B cell (primary cell): ENCODE results near the gene BACH2. TPM values are rescaled to one million over a fixed set of nuclear protein-coding genes. Genes with fewer than 3 reads are reported as not detected.

Source experiments
- ATAC-seq: fragments of 200-7000 bp; cut with Tn5 transposase; one replicate; pipeline ENCODE4 v1.10.0; 2021; ENCODE audit warnings: low read depth, mild to moderate bottlenecking, moderate number of reproducible peaks, moderate library complexity
- CTCF ChIA-PET: fragments of 350-600 bp; sonication (Branson Sonifier 250); formaldehyde crosslinking; loops from one replicate; lab custom pipeline; 2021; ENCODE audit warnings: antibody characterized with exemption, inconsistent platforms; lab: Charles Lee
- POLR2A ChIA-PET: fragments of 350-600 bp; sonication (Branson Sonifier 250); formaldehyde crosslinking; loops from one replicate; lab custom pipeline; 2021; ENCODE audit warnings: antibody characterized with exemption; lab: Charles Lee
- DNase-seq: peaks from one replicate; pipeline ENCODE4 v3.0.0; 2013
- H2AFZ ChIP-seq: 2 replicates; pipeline ENCODE4 v1.6.1; 2012; ENCODE audit warnings: mild to moderate bottlenecking, low read depth, low read length; ENCODE audit not compliant: insufficient read depth, poor library complexity, severe bottlenecking
- H3K27ac ChIP-seq, 2 donors: 1 replicate in 1 of 2; 2 replicates in 1 of 2; pipeline ENCODE4 v1.5.1; 2012 to 2013; ENCODE audit warnings: low read length in 2 of 2, mild to moderate bottlenecking in 2 of 2, moderate library complexity in 1 of 2
- H3K27me3 ChIP-seq, 4 experiments: fragments of 200-600 bp in 1 of 4; sonication (generic) in 1 of 4; replicated peaks in 1 of 4; 1 replicate in 2 of 4; 2 replicates in 2 of 4; pipeline versions ENCODE4 v1.6.1 to v1.7.0; 2013 to 2016; ENCODE audit warnings: low read length in 3 of 4, mild to moderate bottlenecking in 2 of 4, mixed read lengths in 1 of 4, moderate library complexity in 1 of 4; ENCODE audit not compliant: insufficient read depth in 4 of 4, control insufficient read depth in 3 of 4; ENCODE audit errors: control extremely low read depth in 1 of 4
- H3K36me3 ChIP-seq, 2 experiments: replicated peaks in 1 of 2; 1 replicate in 1 of 2; 2 replicates in 1 of 2; pipeline versions ENCODE4 v1.6.1 to v1.7.1; 2013; ENCODE audit warnings: low read length in 1 of 2; ENCODE audit not compliant: insufficient read depth in 2 of 2, control insufficient read depth in 1 of 2; ENCODE audit errors: control extremely low read depth in 1 of 2, extremely low read depth in 1 of 2
- H3K4me1 ChIP-seq, 2 donors: fragments of 200-600 bp in 1 of 2; sonication (generic) in 1 of 2; 1 replicate in 1 of 2; 2 replicates in 1 of 2; pipeline versions ENCODE4 v1.5.1 to v1.6.1; 2013 to 2017; ENCODE audit warnings: low read length in 2 of 2; ENCODE audit not compliant: control insufficient read depth in 2 of 2, insufficient read depth in 2 of 2
- H3K4me2 ChIP-seq: replicated peaks from 2 replicates; pipeline ENCODE3; 2012; ENCODE audit warnings: mild to moderate bottlenecking, low read depth, low read length; ENCODE audit not compliant: poor library complexity, severe bottlenecking
- H3K4me3 ChIP-seq, 5 experiments: fragments of 200-600 bp in 1 of 5; sonication (generic) in 1 of 5; 1 replicate in 3 of 5; 2 replicates in 2 of 5; pipeline versions ENCODE4 v1.5.1 to v1.7.0; 2011 to 2016; ENCODE audit warnings: low read length in 4 of 5, mild to moderate bottlenecking in 4 of 5, low read depth in 2 of 5, control low read depth in 1 of 5, moderate library complexity in 1 of 5; ENCODE audit not compliant: insufficient read depth in 1 of 5; ENCODE audit errors: control extremely low read depth in 1 of 5, extremely low read depth in 1 of 5
- H3K79me2 ChIP-seq: fragments of 200-600 bp; sonication (generic); one replicate; pipeline ENCODE4 v1.6.0; 2016; ENCODE audit warnings: low read length; ENCODE audit not compliant: control insufficient read depth, insufficient read depth
- H3K9ac ChIP-seq: fragments of 200-600 bp; sonication (generic); 2 replicates; pipeline ENCODE4 v1.6.1; 2017; ENCODE audit warnings: mild to moderate bottlenecking, low read length, moderate library complexity
- H3K9me3 ChIP-seq, 3 donors: one replicate each; pipeline versions ENCODE4 v1.6.1 to v1.7.1; 2013; ENCODE audit warnings: low read length in 2 of 3; ENCODE audit not compliant: control insufficient read depth in 2 of 3, insufficient read depth in 1 of 3; ENCODE audit errors: control extremely low read depth in 1 of 3
- H4K20me1 ChIP-seq: 2 replicates; pipeline ENCODE4 v1.6.0; 2012; ENCODE audit warnings: mild to moderate bottlenecking, low read length; ENCODE audit not compliant: insufficient read depth, control insufficient read depth, poor library complexity, severe bottlenecking
- H3K27ac Mint-ChIP-seq: one replicate; pipeline ENCODE4 v1.8.0; 2021; ENCODE audit warnings: mixed read lengths
- H3K27me3 Mint-ChIP-seq: one replicate; pipeline ENCODE4 v1.8.0; 2021; ENCODE audit warnings: mixed read lengths
- H3K4me1 Mint-ChIP-seq: one replicate; pipeline ENCODE4 v1.8.0; 2021; ENCODE audit warnings: mixed read lengths
- H3K4me3 Mint-ChIP-seq: one replicate; pipeline ENCODE4 v1.8.0; 2021; ENCODE audit warnings: mixed read lengths
- H3K9me3 Mint-ChIP-seq: one replicate; pipeline ENCODE4 v1.8.0; 2022; ENCODE audit warnings: mixed read lengths; ENCODE audit not compliant: insufficient read depth
- CTCF ChIP-seq: fragments of 200-600 bp; IDR thresholded peaks from one replicate; pipeline ENCODE4 v1.8.0; 2022; ENCODE audit warnings: antibody characterized with exemption, mild to moderate bottlenecking
- EZH2 ChIP-seq: IDR thresholded peaks from 2 replicates; pipeline ENCODE4 v1.6.1; 2012; ENCODE audit warnings: borderline replicate concordance, low read depth, mild to moderate bottlenecking, moderate library complexity, low read length; ENCODE audit not compliant: insufficient read depth, poor library complexity, severe bottlenecking
- WGBS: methylation state at CpG from one replicate; pipeline ENCODE4 v1.1.5; 2013; ENCODE audit warnings: missing lambda C conversion rate; ENCODE audit not compliant: insufficient coverage; 5-methylcytosine and 5-hydroxymethylcytosine counted together
- intact Hi-C: fragments of 100-400 bp; cut with micrococcal nuclease; formaldehyde crosslinking; loops from one replicate; pipeline ENCODE4 v1.10.0; 2022
- polyA plus RNA-seq: library from polyadenylated mRNA; depleted of rRNA; stranded (reverse); fragments of >200 nt; gene quantifications from 2 replicates; pipeline ENCODE4 v1.2.3, GENCODE V29; 2012
- total RNA-seq, 2 donors: library from RNA; stranded (reverse); fragments of 120-200 nt in 1 of 2; gene quantifications; 1 replicate in 1 of 2; 2 replicates in 1 of 2; pipeline versions ENCODE4 v1.2.3 to v1.2.4, GENCODE V29; 2013 to 2022

BACH2 gene
- total and polyA plus RNA-seq, 2 donors (not counting 1 experiment from before 2014, with no cell fraction given): 41.1 to 235 TPM

DNA sequence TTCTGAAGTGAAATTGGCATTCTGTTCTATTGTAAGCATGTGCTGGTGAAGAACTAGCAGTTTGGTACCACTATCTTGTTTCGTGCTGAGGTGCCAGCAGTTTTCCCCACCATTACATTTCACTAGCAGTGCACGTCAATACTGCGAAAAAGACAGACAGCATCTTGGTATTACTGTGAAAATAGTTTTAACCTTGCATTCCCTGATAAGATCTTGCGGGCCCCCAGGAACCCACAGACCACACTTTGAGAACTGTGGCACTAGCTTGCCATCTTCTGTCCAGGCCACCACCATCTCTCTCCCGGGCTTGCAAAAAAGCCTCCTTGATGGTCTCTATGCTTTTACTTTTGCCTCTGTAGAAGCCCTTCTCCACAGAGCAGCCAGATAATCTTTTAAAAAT is 185.7 kb downstream of the BACH2 start:
- Histone ChIP-seq H3K4me3 (no peak overlapping the region), H3K4me2 (no peak overlapping the region), H3K9ac (no peak overlapping the region), H3K4me1 (peaks cover 34 to 49% of the 10 kb centered on the region in 2 donors), H3K9me3 (peaks cover 0 to 13% (median 0%) of the 10 kb centered on the region in 3 donors), H3K36me3 (peaks cover 2 to 18% of the 10 kb centered on the region in 2 experiments), H3K27ac (peak overlapping the region in 1 of 2 donors; percentile 31), H3K27me3 (no peaks in the 10 kb centered on the region), H3K79me2 (peaks cover 92% of the 10 kb centered on the region), H4K20me1 (peaks cover 70% of the 10 kb centered on the region), H2AFZ (no peak overlapping the region)
- H3K4me1 Mint-ChIP-seq: peaks cover 81% of the 10 kb centered on the region
- H3K27ac Mint-ChIP-seq: peak overlapping the region; percentile 50
- H3K9me3 Mint-ChIP-seq: peaks cover 11% of the 10 kb centered on the region
- 88% methylated on average over 3 of the region's 5 CpGs for WGBS
- H3K4me3 Mint-ChIP-seq: no peak overlapping the region
- POLR2A ChIA-PET: interaction anchor here (1.0 kb wide), 1 partner anchor 9 kb away, joined by 3 read pairs; no protein-coding TSS in a partner anchor
- intact Hi-C loops: no loop called here
- TF ChIP-seq CTCF (no peak), EZH2 (no peak)
- ATAC-seq: no peak
- no peak for DNase-seq
- CTCF ChIA-PET: interaction anchor here (1.6 kb wide), 1 partner anchor 106 kb away, joined by 5 read pairs; no protein-coding TSS in a partner anchor
- no peaks in the 10 kb centered on the region for H3K27me3 Mint-ChIP-seq

DNA sequence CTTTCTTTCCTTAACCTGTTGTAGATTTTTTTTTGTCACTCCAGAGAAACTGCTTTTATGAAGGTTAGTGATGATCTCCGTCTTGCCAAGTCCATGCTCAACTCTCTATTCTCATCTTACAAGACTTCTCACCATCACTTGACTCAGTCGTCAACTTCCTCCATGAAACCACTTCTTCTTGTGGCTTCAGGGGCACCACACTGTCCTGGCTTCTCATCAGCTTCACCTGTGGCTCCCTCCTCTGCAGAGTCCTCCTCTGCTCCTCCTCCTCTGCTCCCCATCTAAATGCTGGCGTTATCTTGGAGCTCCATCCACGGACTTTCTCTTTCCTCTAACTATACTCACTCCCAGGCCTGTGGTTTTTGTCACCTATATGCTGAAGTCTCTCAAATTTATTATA is 187.5 kb downstream of the BACH2 start:
- Histone ChIP-seq H3K4me1 (peaks cover 51 to 66% of the 10 kb centered on the region in 2 donors), H3K79me2 (peaks cover 92% of the 10 kb centered on the region), H3K27me3 (no peaks in the 10 kb centered on the region), H3K36me3 (peaks cover 5 to 26% of the 10 kb centered on the region in 2 experiments), H4K20me1 (peaks cover 69% of the 10 kb centered on the region), H3K4me3 (no peak overlapping the region), H3K9me3 (peaks cover 0 to 10% (median 0%) of the 10 kb centered on the region in 3 donors), H3K9ac (no peak overlapping the region), H2AFZ (no peak overlapping the region), H3K27ac (peak overlapping the region; percentile 13 to 78), H3K4me2 (peak overlapping the region; percentile 46)
- intact Hi-C loops: loop anchor here (2.0 to 5.0 kb wide), 5 partner anchors 14 to 108 kb away; no protein-coding TSS in a partner anchor
- Mint-ChIP-seq H3K27me3 (no peaks in the 10 kb centered on the region), H3K4me1 (peaks cover 81% of the 10 kb centered on the region), H3K27ac (peak overlapping the region; percentile 72), H3K9me3 (peaks cover 6% of the 10 kb centered on the region), H3K4me3 (peak overlapping the region; percentile 57)
- CTCF ChIA-PET: interaction anchor here (1.0 to 1.8 kb wide), 6 partner anchors 8 to 370 kb away, joined by 3 to 6 read pairs (median 4); no protein-coding TSS in a partner anchor
- peak; percentile 32 for ATAC-seq
- TF ChIP-seq EZH2 (no peak), CTCF (no peak)
- WGBS: 40% methylated on average over 3 of the region's 4 CpGs
- POLR2A ChIA-PET: no interaction called here
- DNase-seq: peak; percentile 59
